K562 (cell line): ENCODE measurements around the gene LRRC47. TPM values are rescaled to one million over a fixed set of nuclear protein-coding genes. Genes with fewer than 3 reads are reported as not detected.

ENCODE experiments used
- CLOCK ChIP-seq: fragments of 250-450 bp; sonication (Bioruptor Pico); IDR thresholded peaks from 2 replicates; pipeline ENCODE4 v1.4.0; 2020; ENCODE audit warnings: mild to moderate bottlenecking, moderate library complexity, borderline replicate concordance
- CXXC5 ChIP-seq: fragments of 250-450 bp; sonication (Bioruptor Pico); IDR thresholded peaks from 2 replicates; pipeline ENCODE4 v1.8.0; 2022; ENCODE audit warnings: inconsistent platforms, mild to moderate bottlenecking, moderate library complexity
- FUS ChIP-seq: fragments of 200-400 bp; formaldehyde crosslinking; optimal IDR thresholded peaks from 2 replicates; pipeline ENCODE3; 2017; ENCODE audit warnings: low read depth, low read length
- HDAC3 ChIP-seq: fragments of 450-650 bp; IDR thresholded peaks from 2 replicates; pipeline ENCODE4 v1.6.1; 2018; ENCODE audit warnings: borderline replicate concordance, mild to moderate bottlenecking, moderate library complexity; ENCODE audit not compliant: partially characterized antibody
- ILK ChIP-seq: fragments of 450-650 bp; IDR thresholded peaks from 2 replicates; pipeline ENCODE4 v1.6.1; 2016; ENCODE audit warnings: missing genetic modification characterization, low read depth, mild to moderate bottlenecking, missing compliant biosample characterization, moderate library complexity, borderline replicate concordance
- KDM5B ChIP-seq: fragments of 200-600 bp; sonication (generic); IDR thresholded peaks from 2 replicates; pipeline ENCODE4 v1.6.1; 2012; ENCODE audit warnings: low read depth, mild to moderate bottlenecking, moderate library complexity, low read length, control low read depth, inconsistent platforms; ENCODE audit not compliant: insufficient replicate concordance
- L3MBTL2 ChIP-seq: fragments of 450-650 bp; IDR thresholded peaks from 2 replicates; pipeline ENCODE4 v1.6.1; 2016; ENCODE audit warnings: mild to moderate bottlenecking, moderate library complexity
- POLR2AphosphoS5 ChIP-seq: IDR thresholded peaks from 2 replicates; pipeline ENCODE4 v1.6.1; 2011; ENCODE audit warnings: mild to moderate bottlenecking, low read depth, low read length, moderate library complexity; ENCODE audit not compliant: control insufficient read depth, insufficient read depth
- PRDM10 ChIP-seq: fragments of 450-650 bp; IDR thresholded peaks from 2 replicates; pipeline ENCODE4 v1.6.1; 2018; ENCODE audit not compliant: partially characterized antibody
- SMARCA5 ChIP-seq: fragments of 450-650 bp; IDR thresholded peaks from 2 replicates; pipeline ENCODE4 v1.6.1; 2016
- TBP ChIP-seq: optimal IDR thresholded peaks from 2 replicates; pipeline ENCODE3; 2011; ENCODE audit warnings: low read depth, low read length, improper control_type of control experiment
- ZNF24 ChIP-seq: fragments of 450-650 bp; IDR thresholded peaks from 2 replicates; pipeline ENCODE4 v1.6.1; 2016
- polyA plus RNA-seq, 8 experiments: library from polyadenylated mRNA; depleted of rRNA in 4 of 8; stranded (reverse) in 5 of 8; unstranded in 3 of 8; fragments of >200 nt; fragmentation: Nextera tagmentation in 2 of 8; fragmentation: Illumina TruSeq in 1 of 8; extraction: Ambion mirVana in 2 of 8; extraction: Trizol in 1 of 8; gene quantifications; 2 replicates each; pipeline versions ENCODE4 v1.2.1 to v1.2.3, GENCODE V29; 2011 to 2014; ENCODE audit warnings: inconsistent platforms in 1 of 8, missing spikeins in 1 of 8
- total RNA-seq, 7 experiments: library from RNA; depleted of rRNA in 6 of 7; stranded (reverse); fragments of >200 nt in 6 of 7; fragmentation: Illumina TruSeq in 2 of 7; extraction: Trizol in 2 of 7; gene quantifications; 2 replicates each; pipeline versions ENCODE4 v1.2.1 to v1.2.3, GENCODE V29; 2011 to 2021; ENCODE audit warnings: low replicate concordance in 1 of 7
- TF ChIP-seq, protein P1 (sequence below): fragments of 250-450 bp; sonication (Bioruptor Pico); IDR thresholded peaks from 2 replicates; pipeline ENCODE4 v1.9.0; 2021; ENCODE audit warnings: mild to moderate bottlenecking
- TF ChIP-seq, protein P2 (sequence below): fragments of 250-450 bp; sonication (Bioruptor Pico); IDR thresholded peaks from 2 replicates; pipeline ENCODE4 v1.8.0; 2022; ENCODE audit warnings: moderate library complexity, mild to moderate bottlenecking, inconsistent platforms
- TF ChIP-seq, protein P3 (sequence below): fragments of 200-800 bp; sonication (Bioruptor generic); IDR thresholded peaks from 2 replicates; pipeline ENCODE4 v1.6.1; 2017; ENCODE audit warnings: missing genetic modification characterization, missing compliant biosample characterization
- TF ChIP-seq, protein P4 (sequence below): fragments of 450-650 bp; conservative IDR thresholded peaks from 2 replicates; pipeline ENCODE4 v1.6.1; 2016; ENCODE audit warnings: missing genetic modification characterization, low read depth, mild to moderate bottlenecking, missing compliant biosample characterization, moderate library complexity

LRRC47 gene
- total and polyA plus RNA-seq, 9 of the 15 experiments (the other 6 are each of a cell fraction or from before 2014, with no cell fraction given), result 4.6 to 68.0 (median 35.9) TPM

GRCh38 chr1:3803905-3804626 is 7.8 kb upstream of the LRRC47 start (continued):
- TF ChIP-seq HDAC3 (no peak), FUS (no peak), CXXC5 (CRISPR knock-in tag) (peak; percentile 57), KDM5B (peak; percentile 54), L3MBTL2 (peak; percentile 86), POLR2AphosphoS5 (no peak), TBP (peak; percentile 24), PRDM10 (peak; percentile 25), ZNF24 (no peak), ILK (tag) (no peak), SMARCA5 (no peak), CLOCK (no peak)
- TF ChIP-seq, protein P1, sequence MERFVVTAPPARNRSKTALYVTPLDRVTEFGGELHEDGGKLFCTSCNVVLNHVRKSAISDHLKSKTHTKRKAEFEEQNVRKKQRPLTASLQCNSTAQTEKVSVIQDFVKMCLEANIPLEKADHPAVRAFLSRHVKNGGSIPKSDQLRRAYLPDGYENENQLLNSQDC (CRISPR knock-in tag), result no peak
- TF ChIP-seq, protein P2, sequence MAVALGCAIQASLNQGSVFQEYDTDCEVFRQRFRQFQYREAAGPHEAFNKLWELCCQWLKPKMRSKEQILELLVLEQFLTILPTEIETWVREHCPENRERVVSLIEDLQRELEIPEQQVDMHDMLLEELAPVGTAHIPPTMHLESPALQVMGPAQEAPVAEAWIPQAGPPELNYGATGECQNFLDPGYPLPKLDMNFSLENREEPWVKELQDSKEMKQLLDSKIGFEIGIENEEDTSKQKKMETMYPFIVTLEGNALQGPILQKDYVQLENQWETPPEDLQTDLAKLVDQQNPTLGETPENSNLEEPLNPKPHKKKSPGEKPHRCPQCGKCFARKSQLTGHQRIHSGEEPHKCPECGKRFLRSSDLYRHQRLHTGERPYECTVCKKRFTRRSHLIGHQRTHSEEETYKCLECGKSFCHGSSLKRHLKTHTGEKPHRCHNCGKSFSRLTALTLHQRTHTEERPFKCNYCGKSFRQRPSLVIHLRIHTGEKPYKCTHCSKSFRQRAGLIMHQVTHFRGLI (CRISPR knock-in tag), result no peak
- TF ChIP-seq, protein P3, sequence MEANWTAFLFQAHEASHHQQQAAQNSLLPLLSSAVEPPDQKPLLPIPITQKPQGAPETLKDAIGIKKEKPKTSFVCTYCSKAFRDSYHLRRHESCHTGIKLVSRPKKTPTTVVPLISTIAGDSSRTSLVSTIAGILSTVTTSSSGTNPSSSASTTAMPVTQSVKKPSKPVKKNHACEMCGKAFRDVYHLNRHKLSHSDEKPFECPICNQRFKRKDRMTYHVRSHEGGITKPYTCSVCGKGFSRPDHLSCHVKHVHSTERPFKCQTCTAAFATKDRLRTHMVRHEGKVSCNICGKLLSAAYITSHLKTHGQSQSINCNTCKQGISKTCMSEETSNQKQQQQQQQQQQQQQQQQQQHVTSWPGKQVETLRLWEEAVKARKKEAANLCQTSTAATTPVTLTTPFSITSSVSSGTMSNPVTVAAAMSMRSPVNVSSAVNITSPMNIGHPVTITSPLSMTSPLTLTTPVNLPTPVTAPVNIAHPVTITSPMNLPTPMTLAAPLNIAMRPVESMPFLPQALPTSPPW (CRISPR knock-in tag), result peak; percentile 28; the same call in 1 of the 2 replicates
- TF ChIP-seq, protein P4, sequence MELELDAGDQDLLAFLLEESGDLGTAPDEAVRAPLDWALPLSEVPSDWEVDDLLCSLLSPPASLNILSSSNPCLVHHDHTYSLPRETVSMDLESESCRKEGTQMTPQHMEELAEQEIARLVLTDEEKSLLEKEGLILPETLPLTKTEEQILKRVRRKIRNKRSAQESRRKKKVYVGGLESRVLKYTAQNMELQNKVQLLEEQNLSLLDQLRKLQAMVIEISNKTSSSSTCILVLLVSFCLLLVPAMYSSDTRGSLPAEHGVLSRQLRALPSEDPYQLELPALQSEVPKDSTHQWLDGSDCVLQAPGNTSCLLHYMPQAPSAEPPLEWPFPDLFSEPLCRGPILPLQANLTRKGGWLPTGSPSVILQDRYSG, result 0 out of 2 replicates have a peak, but pooled peaks have one; percentile 59
